ENCODE measurements around the gene ATF7.
"Not testable (repeated sequence)": the region's sequence is repeated elsewhere in the genome, so short reads cannot be mapped to it uniquely, and the experiment has no call there.

ATF7 gene

GRCh38 chr12:53606688-53607087, 19.5 kb downstream of the ATF7 start:
- not testable (repeated sequence) for H3K4me1 ChIP-seq (ENCODE audit: control insufficient read depth, insufficient read depth, low read length); H3K27me3 ChIP-seq (ENCODE audit: control insufficient read depth, insufficient read depth, low read length); H3K36me3 ChIP-seq (ENCODE audit: control insufficient read depth, insufficient read depth, low read length); H3K9ac ChIP-seq (ENCODE audit: low read depth, low read length); H3K9me3 ChIP-seq (ENCODE audit: control insufficient read depth, insufficient read depth, low read length); H3K4me3 ChIP-seq (ENCODE audit: low read depth, low read length)

GRCh38 chr12:53604581-53604980, 21.6 kb downstream of the ATF7 start:
- no peaks in the 10 kb centered on the region for H3K4me1 ChIP-seq (ENCODE audit: control insufficient read depth, insufficient read depth, low read length)
- H3K36me3 ChIP-seq (ENCODE audit: control insufficient read depth, insufficient read depth, low read length): no peaks in the 10 kb centered on the region
- no peak overlapping the region for H3K4me3 ChIP-seq (ENCODE audit: low read depth, low read length)
- H3K9ac ChIP-seq (ENCODE audit: low read depth, low read length): no peak overlapping the region
- no peaks in the 10 kb centered on the region for H3K9me3 ChIP-seq (ENCODE audit: control insufficient read depth, insufficient read depth, low read length)
- no peaks in the 10 kb centered on the region for H3K27me3 ChIP-seq (ENCODE audit: control insufficient read depth, insufficient read depth, low read length)

- no peak overlapping the region for H3K4me3 ChIP-seq (ENCODE audit: low read depth, low read length)
- no peaks in the 10 kb centered on the region for H3K4me1 ChIP-seq (ENCODE audit: control insufficient read depth, insufficient read depth, low read length)
- H3K36me3 ChIP-seq (ENCODE audit: control insufficient read depth, insufficient read depth, low read length): no peaks in the 10 kb centered on the region
- H3K9me3 ChIP-seq (ENCODE audit: control insufficient read depth, insufficient read depth, low read length): no peaks in the 10 kb centered on the region
- H3K27me3 ChIP-seq (ENCODE audit: control insufficient read depth, insufficient read depth, low read length): no peaks in the 10 kb centered on the region
- H3K9ac ChIP-seq (ENCODE audit: low read depth, low read length): no peak overlapping the region
Measured at GRCh38 chr12:53603804-53604203, 22.4 kb downstream of the ATF7 start.

- H3K9ac ChIP-seq (ENCODE audit: low read depth, low read length): no peak overlapping the region
Measured at GRCh38 chr12:53603196-53603595, 23.0 kb downstream of the ATF7 start.

GRCh38 chr12:53602176-53602864, 23.9 kb downstream of the ATF7 start:
- Histone ChIP-seq H3K9ac (ENCODE audit: low read depth, low read length) (no peak overlapping the region), H3K4me1 (ENCODE audit: control insufficient read depth, insufficient read depth, low read length) (no peaks in the 10 kb centered on the region)

More at GRCh38 chr12:53603196-53603595, 23.0 kb downstream of the ATF7 start:
- H3K9me3 ChIP-seq (ENCODE audit: control insufficient read depth, insufficient read depth, low read length): no peaks in the 10 kb centered on the region
- H3K27me3 ChIP-seq (ENCODE audit: control insufficient read depth, insufficient read depth, low read length): no peaks in the 10 kb centered on the region
- H3K4me1 ChIP-seq (ENCODE audit: control insufficient read depth, insufficient read depth, low read length): no peaks in the 10 kb centered on the region
- no peaks in the 10 kb centered on the region for H3K36me3 ChIP-seq (ENCODE audit: control insufficient read depth, insufficient read depth, low read length)
- no peak overlapping the region for H3K4me3 ChIP-seq (ENCODE audit: low read depth, low read length)

GRCh38 chr12:53601296-53601847, 24.8 kb downstream of the ATF7 start:
- H3K4me3 ChIP-seq (ENCODE audit: low read depth, low read length): no peak overlapping the region
- no peaks in the 10 kb centered on the region for H3K9me3 ChIP-seq (ENCODE audit: control insufficient read depth, insufficient read depth, low read length)
- H3K27me3 ChIP-seq (ENCODE audit: control insufficient read depth, insufficient read depth, low read length): no peaks in the 10 kb centered on the region
- no peaks in the 10 kb centered on the region for H3K36me3 ChIP-seq (ENCODE audit: control insufficient read depth, insufficient read depth, low read length)
- no peak overlapping the region for H3K9ac ChIP-seq (ENCODE audit: low read depth, low read length)
- no peaks in the 10 kb centered on the region for H3K4me1 ChIP-seq (ENCODE audit: control insufficient read depth, insufficient read depth, low read length)

More at GRCh38 chr12:53602176-53602864, 23.9 kb downstream of the ATF7 start:
- H3K36me3 ChIP-seq (ENCODE audit: control insufficient read depth, insufficient read depth, low read length): no peaks in the 10 kb centered on the region
- H3K4me3 ChIP-seq (ENCODE audit: low read depth, low read length): no peak overlapping the region
- no peaks in the 10 kb centered on the region for H3K9me3 ChIP-seq (ENCODE audit: control insufficient read depth, insufficient read depth, low read length)
- H3K27me3 ChIP-seq (ENCODE audit: control insufficient read depth, insufficient read depth, low read length): no peaks in the 10 kb centered on the region

- H3K9ac ChIP-seq (ENCODE audit: low read depth, low read length): no peak overlapping the region
- H3K4me3 ChIP-seq (ENCODE audit: low read depth, low read length): no peak overlapping the region
- H3K4me1 ChIP-seq (ENCODE audit: control insufficient read depth, insufficient read depth, low read length): no peaks in the 10 kb centered on the region
- no peaks in the 10 kb centered on the region for H3K27me3 ChIP-seq (ENCODE audit: control insufficient read depth, insufficient read depth, low read length)
- H3K9me3 ChIP-seq (ENCODE audit: control insufficient read depth, insufficient read depth, low read length): no peaks in the 10 kb centered on the region
- H3K36me3 ChIP-seq (ENCODE audit: control insufficient read depth, insufficient read depth, low read length): no peaks in the 10 kb centered on the region
Measured at GRCh38 chr12:53600490-53601295, 25.5 kb downstream of the ATF7 start.

GRCh38 chr12:53599579-53599978, 26.6 kb downstream of the ATF7 start:
- no peak overlapping the region for H3K9ac ChIP-seq (ENCODE audit: low read depth, low read length)
- no peaks in the 10 kb centered on the region for H3K36me3 ChIP-seq (ENCODE audit: control insufficient read depth, insufficient read depth, low read length)
- H3K4me1 ChIP-seq (ENCODE audit: control insufficient read depth, insufficient read depth, low read length): no peaks in the 10 kb centered on the region
- no peak overlapping the region for H3K4me3 ChIP-seq (ENCODE audit: low read depth, low read length)
- no peaks in the 10 kb centered on the region for H3K9me3 ChIP-seq (ENCODE audit: control insufficient read depth, insufficient read depth, low read length)
- no peaks in the 10 kb centered on the region for H3K27me3 ChIP-seq (ENCODE audit: control insufficient read depth, insufficient read depth, low read length)

- not testable (repeated sequence) for H3K9ac ChIP-seq (ENCODE audit: low read depth, low read length); H3K9me3 ChIP-seq (ENCODE audit: control insufficient read depth, insufficient read depth, low read length); H3K4me3 ChIP-seq (ENCODE audit: low read depth, low read length); H3K36me3 ChIP-seq (ENCODE audit: control insufficient read depth, insufficient read depth, low read length); H3K4me1 ChIP-seq (ENCODE audit: control insufficient read depth, insufficient read depth, low read length); H3K27me3 ChIP-seq (ENCODE audit: control insufficient read depth, insufficient read depth, low read length)
Measured at GRCh38 chr12:53598971-53599370, 27.2 kb downstream of the ATF7 start.

- Histone ChIP-seq H3K9ac (ENCODE audit: low read depth, low read length) (no peak overlapping the region), H3K4me3 (ENCODE audit: low read depth, low read length) (no peak overlapping the region), H3K4me1 (ENCODE audit: control insufficient read depth, insufficient read depth, low read length) (no peaks in the 10 kb centered on the region), H3K36me3 (ENCODE audit: control insufficient read depth, insufficient read depth, low read length) (no peaks in the 10 kb centered on the region), H3K27me3 (ENCODE audit: control insufficient read depth, insufficient read depth, low read length) (no peaks in the 10 kb centered on the region), H3K9me3 (ENCODE audit: control insufficient read depth, insufficient read depth, low read length) (no peaks in the 10 kb centered on the region)
Measured at GRCh38 chr12:53596920-53597363, 29.2 kb downstream of the ATF7 start.

GRCh38 chr12:53594897-53595615, 31.1 kb downstream of the ATF7 start:
- Histone ChIP-seq H3K4me1 (ENCODE audit: control insufficient read depth, insufficient read depth, low read length) (no peaks in the 10 kb centered on the region), H3K9me3 (ENCODE audit: control insufficient read depth, insufficient read depth, low read length) (no peaks in the 10 kb centered on the region), H3K27me3 (ENCODE audit: control insufficient read depth, insufficient read depth, low read length) (no peaks in the 10 kb centered on the region), H3K4me3 (ENCODE audit: low read depth, low read length) (no peak overlapping the region), H3K36me3 (ENCODE audit: control insufficient read depth, insufficient read depth, low read length) (no peaks in the 10 kb centered on the region), H3K9ac (ENCODE audit: low read depth, low read length) (no peak overlapping the region)
